ENCODE measurements around the gene WDR82.

The WDR82 gene

GRCh38 chr3:52247409-52248164, 30.9 kb downstream of the WDR82 start:
- DNase-seq = no peak
- no peak for ATAC-seq (replicated peaks)
- Mint-ChIP-seq H3K27ac (peak overlapping the region; percentile 82), H3K4me1 (peaks cover 43 to 77% of the 10 kb centered on the region in 2 donors), H3K27me3 (no peaks in the 10 kb centered on the region), H3K4me3 (peak overlapping the region; percentile 80 to 81), H3K9me3 (peaks cover 0 to 1% of the 10 kb centered on the region in 2 donors), H3K36me3 (peaks cover 36 to 49% of the 10 kb centered on the region in 2 donors)

- peaks cover 0 to 1% of the 10 kb centered on the region in 2 donors for H3K9me3 Mint-ChIP-seq
- DNase-seq (no peak), ATAC-seq (replicated peaks) (no peak)
- H3K27me3 Mint-ChIP-seq = no peaks in the 10 kb centered on the region
- peak overlapping the region; percentile 91 for H3K27ac Mint-ChIP-seq
- H3K36me3 Mint-ChIP-seq = peaks cover 34 to 45% of the 10 kb centered on the region in 2 donors
- peaks cover 45 to 75% of the 10 kb centered on the region in 2 donors for H3K4me1 Mint-ChIP-seq
- H3K4me3 Mint-ChIP-seq = peak overlapping the region; percentile 80 to 81
These were observed 31.6 kb downstream of the WDR82 start for GRCh38 chr3:52246728-52247408.

- peaks cover 34 to 46% of the 10 kb centered on the region in 2 donors for H3K36me3 Mint-ChIP-seq
- H3K9me3 Mint-ChIP-seq = peaks cover 0 to 1% of the 10 kb centered on the region in 2 donors
- no peaks in the 10 kb centered on the region for H3K27me3 Mint-ChIP-seq
- DNase-seq = no peak
- ATAC-seq (replicated peaks) = no peak
- peak overlapping the region; percentile 91 for H3K27ac Mint-ChIP-seq
- peak overlapping the region; percentile 80 to 81 for H3K4me3 Mint-ChIP-seq
- peaks cover 46 to 79% of the 10 kb centered on the region in 2 donors for H3K4me1 Mint-ChIP-seq
These were observed 32.2 kb downstream of the WDR82 start for GRCh38 chr3:52246264-52246620.

- Mint-ChIP-seq H3K4me1 (peaks cover 51 to 84% of the 10 kb centered on the region in 2 donors), H3K27ac (peak within 1 kb of the TSS; percentile 98), H3K36me3 (peaks cover 37 to 49% of the 10 kb centered on the region in 2 donors), H3K4me3 (peak within 1 kb of the TSS; percentile 82 to 85), H3K9me3 (peaks cover 0 to 1% of the 10 kb centered on the region in 2 donors), H3K27me3 (no peaks in the 10 kb centered on the region)
- DNase-seq (peak; percentile 34), ATAC-seq (replicated peaks) (peak; percentile 3 to 12)
These were observed 32.9 kb downstream of the WDR82 start, which contains the start of gene PPM1M for GRCh38 chr3:52245322-52246263. TSS of gene PPM1M (plus strand) at chr3:52245759. CDS start at chr3:52245825, 66 bp downstream.

- ATAC-seq (replicated peaks) = peak; percentile 81 to 82
- peak; percentile 93 for DNase-seq
- H3K27ac Mint-ChIP-seq = peak overlapping the region; percentile 98
- H3K9me3 Mint-ChIP-seq = peaks cover 0 to 1% of the 10 kb centered on the region in 2 donors
- peaks cover 60 to 87% of the 10 kb centered on the region in 2 donors for H3K4me1 Mint-ChIP-seq
- H3K4me3 Mint-ChIP-seq = peak overlapping the region; percentile 82 to 85
- no peaks in the 10 kb centered on the region for H3K27me3 Mint-ChIP-seq
- peaks cover 32 to 51% of the 10 kb centered on the region in 2 donors for H3K36me3 Mint-ChIP-seq
These were observed 34.4 kb downstream of the WDR82 start for GRCh38 chr3:52243791-52244628.

GRCh38 chr3:52242039-52242438, 36.4 kb downstream of the WDR82 start:
- no peak for ATAC-seq (replicated peaks)
- H3K27me3 Mint-ChIP-seq = no peaks in the 10 kb centered on the region

GRCh38 chr3:52240886-52241370, 37.5 kb downstream of the WDR82 start:
- H3K27ac Mint-ChIP-seq = peak overlapping the region; percentile 88
- H3K36me3 Mint-ChIP-seq = peaks cover 15 to 37% of the 10 kb centered on the region in 2 donors
- DNase-seq (no peak), ATAC-seq (replicated peaks) (no peak)
- peak overlapping the region; percentile 46 to 94 for H3K4me3 Mint-ChIP-seq
- peaks cover 0 to 1% of the 10 kb centered on the region in 2 donors for H3K9me3 Mint-ChIP-seq
- H3K4me1 Mint-ChIP-seq = peaks cover 56 to 85% of the 10 kb centered on the region in 2 donors
- no peaks in the 10 kb centered on the region for H3K27me3 Mint-ChIP-seq

More at GRCh38 chr3:52242039-52242438, 36.4 kb downstream of the WDR82 start:
- peaks cover 57 to 85% of the 10 kb centered on the region in 2 donors for H3K4me1 Mint-ChIP-seq
- H3K4me3 Mint-ChIP-seq = no peak overlapping the region
- H3K36me3 Mint-ChIP-seq = peaks cover 15 to 40% of the 10 kb centered on the region in 2 donors
- peaks cover 0 to 1% of the 10 kb centered on the region in 2 donors for H3K9me3 Mint-ChIP-seq
- H3K27ac Mint-ChIP-seq = no peak overlapping the region
- no peak for DNase-seq

- Mint-ChIP-seq H3K27me3 (no peaks in the 10 kb centered on the region), H3K4me3 (peak overlapping the region; percentile 94), H3K27ac (peak overlapping the region; percentile 88), H3K36me3 (peaks cover 17 to 40% of the 10 kb centered on the region in 2 donors), H3K9me3 (peaks cover 0 to 1% of the 10 kb centered on the region in 2 donors), H3K4me1 (peaks cover 59 to 90% of the 10 kb centered on the region in 2 donors)
- DNase-seq (no peak), ATAC-seq (replicated peaks) (no peak)
These were observed 38.2 kb downstream of the WDR82 start for GRCh38 chr3:52240059-52240885.

GRCh38 chr3:52238761-52239701, 39.4 kb downstream of the WDR82 start, which contains the start of gene TWF2:
TSS of gene TWF2 (minus strand) at chr3:52239158. CDS start at chr3:52239016, 142 bp downstream.
- peak; percentile 75 to 85 for ATAC-seq (replicated peaks)
- DNase-seq = peak; percentile 84
- peaks cover 21 to 43% of the 10 kb centered on the region in 2 donors for H3K36me3 Mint-ChIP-seq

GRCh38 chr3:52238193-52238760, 40.2 kb downstream of the WDR82 start:
- peak overlapping the region; percentile 94 for H3K4me3 Mint-ChIP-seq
- H3K4me1 Mint-ChIP-seq = peaks cover 44 to 89% of the 10 kb centered on the region in 2 donors
- peak overlapping the region; percentile 92 for H3K27ac Mint-ChIP-seq
- ATAC-seq (replicated peaks) (peak; percentile 27 to 33), DNase-seq (no peak)
- H3K36me3 Mint-ChIP-seq = peaks cover 28 to 48% of the 10 kb centered on the region in 2 donors
- H3K9me3 Mint-ChIP-seq = peaks cover 0 to 1% of the 10 kb centered on the region in 2 donors
- H3K27me3 Mint-ChIP-seq = no peaks in the 10 kb centered on the region

More at GRCh38 chr3:52238761-52239701, 39.4 kb downstream of the WDR82 start, which contains the start of gene TWF2:
- H3K27ac Mint-ChIP-seq = peak within 1 kb of the TSS; percentile 98
- H3K4me1 Mint-ChIP-seq = peaks cover 50 to 89% of the 10 kb centered on the region in 2 donors
- no peaks in the 10 kb centered on the region for H3K27me3 Mint-ChIP-seq
- peak within 1 kb of the TSS; percentile 94 for H3K4me3 Mint-ChIP-seq
- peaks cover 0 to 1% of the 10 kb centered on the region in 2 donors for H3K9me3 Mint-ChIP-seq

GRCh38 chr3:52237657-52238172, 40.7 kb downstream of the WDR82 start:
- peak overlapping the region; percentile 94 for H3K4me3 Mint-ChIP-seq

More at GRCh38 chr3:52237657-52238172, 40.7 kb downstream of the WDR82 start:
- no peak for DNase-seq
- Mint-ChIP-seq H3K9me3 (no peaks in the 10 kb centered on the region), H3K27ac (no peak overlapping the region), H3K4me1 (peaks cover 42 to 91% of the 10 kb centered on the region in 2 donors), H3K27me3 (no peaks in the 10 kb centered on the region), H3K36me3 (peaks cover 26 to 49% of the 10 kb centered on the region in 2 donors)
- ATAC-seq (replicated peaks) = no peak
